ENCODE measurements around the gene ZNF296.

GRCh38 chr19:45125360-45125759, 49.1 kb upstream of the ZNF296 start:
- no peak for TF ChIP-seq CTCF (IDR thresholded peaks at IDR 0.05; ENCODE audit: extremely low read depth in 1 of 2, insufficient read depth in 1 of 2, low read depth in 1 of 2, low read length in 2 of 2)
- no peak for TF ChIP-seq MYC (IDR thresholded peaks at IDR 0.05; ENCODE audit: low read depth, low read length)
- no peak for TF ChIP-seq POLR2A (IDR thresholded peaks at IDR 0.05; ENCODE audit: low read depth, low read length)
- no peak for TF ChIP-seq EZH2 (IDR thresholded peaks at IDR 0.05; ENCODE audit: borderline replicate concordance, low read depth, low read length, severe bottlenecking)
